HUES64 (cell line): Measurements from ENCODE around the gene KCNMB3. TPM values are rescaled to one million over a fixed set of nuclear protein-coding genes. Genes with fewer than 3 reads are reported as not detected.

Source experiments
- H3K27ac ChIP-seq: 2 replicates; pipeline ENCODE4 v1.7.0; 2013; ENCODE audit warnings: low read depth, low read length, inconsistent platforms
- H3K27me3 ChIP-seq: 2 replicates; pipeline ENCODE4 v1.6.1; 2013; ENCODE audit warnings: mild to moderate bottlenecking, low read length; ENCODE audit not compliant: insufficient read depth
- H3K36me3 ChIP-seq: 2 replicates; pipeline ENCODE4 v1.6.1; 2013; ENCODE audit warnings: mild to moderate bottlenecking, low read length; ENCODE audit not compliant: insufficient read depth
- H3K4me1 ChIP-seq: 2 replicates; pipeline ENCODE4 v1.6.1; 2013; ENCODE audit warnings: mild to moderate bottlenecking, low read length, moderate library complexity; ENCODE audit not compliant: insufficient read depth
- H3K4me3 ChIP-seq: 2 replicates; pipeline ENCODE4 v1.5.1; 2013; ENCODE audit warnings: mild to moderate bottlenecking, low read length, moderate library complexity
- H3K9ac ChIP-seq: 2 replicates; pipeline ENCODE4 v1.6.1; 2013; ENCODE audit warnings: mild to moderate bottlenecking, low read depth, low read length
- H3K9me3 ChIP-seq: 2 replicates; pipeline ENCODE4 v1.6.1; 2013; ENCODE audit warnings: low read depth, low read length; ENCODE audit not compliant: insufficient read depth
- WGBS: fragments of 150-250, 120-280 bp; methylation state at CpG from one replicate; pipeline ENCODE4 v1.1.7; 2013; ENCODE audit warnings: missing lambda C conversion rate; 5-methylcytosine and 5-hydroxymethylcytosine counted together
- polyA plus RNA-seq, 2 experiments: library from polyadenylated mRNA; stranded (reverse); fragments of 50-300 nt; gene quantifications; one replicate each; pipeline ENCODE4 v1.2.3, GENCODE V29; 2013

Gene KCNMB3, protein sequence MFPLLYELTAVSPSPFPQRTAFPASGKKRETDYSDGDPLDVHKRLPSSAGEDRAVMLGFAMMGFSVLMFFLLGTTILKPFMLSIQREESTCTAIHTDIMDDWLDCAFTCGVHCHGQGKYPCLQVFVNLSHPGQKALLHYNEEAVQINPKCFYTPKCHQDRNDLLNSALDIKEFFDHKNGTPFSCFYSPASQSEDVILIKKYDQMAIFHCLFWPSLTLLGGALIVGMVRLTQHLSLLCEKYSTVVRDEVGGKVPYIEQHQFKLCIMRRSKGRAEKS
- 1.2 TPM for polyA plus RNA-seq (2013, experiment 1 of 2)
- 1.3 TPM for polyA plus RNA-seq (2013, experiment 2 of 2)

DNA sequence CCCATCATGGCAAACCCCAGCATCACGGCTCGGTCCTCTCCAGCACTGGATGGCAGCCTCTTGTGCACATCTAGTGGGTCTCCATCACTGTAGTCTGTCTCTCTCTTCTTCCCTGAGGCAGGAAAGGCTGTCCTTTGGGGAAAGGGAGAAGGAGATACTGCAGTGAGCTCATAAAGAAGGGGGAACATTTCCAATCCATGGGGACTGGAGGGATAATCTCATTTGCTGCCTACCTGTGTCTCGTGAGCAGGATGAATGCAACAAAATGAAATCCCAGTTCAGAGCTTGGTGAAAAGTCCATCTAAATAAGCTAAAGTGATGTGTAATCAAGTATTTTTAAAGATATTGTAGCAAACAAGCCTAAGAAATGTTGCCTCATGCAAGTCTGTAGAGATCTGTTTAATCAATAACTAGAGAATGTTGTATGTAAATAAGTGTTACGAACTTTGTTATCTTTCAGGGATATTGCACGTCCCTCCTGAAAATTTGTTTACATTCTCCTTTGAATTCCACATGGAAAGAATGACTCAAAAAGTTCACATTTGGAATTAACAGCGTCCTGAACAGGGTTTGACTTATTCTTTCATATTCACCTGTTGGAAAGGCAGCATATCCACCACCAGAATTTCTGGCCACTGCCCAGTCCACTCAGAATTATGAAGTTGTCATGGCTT, at the start of gene KCNMB3:
TSS of gene KCNMB3 (minus strand) at position 312 of the 674 bp plus-strand sequence. CDS start at position 188, 124 bp downstream.
- WGBS = 92% methylated on average over 6 of the region's 6 CpGs
- Histone ChIP-seq H3K9me3 (no peaks in the 10 kb centered on the region), H3K4me1 (no peaks in the 10 kb centered on the region), H3K27ac (no peak within 1 kb of the TSS), H3K27me3 (no peaks in the 10 kb centered on the region), H3K36me3 (no peaks in the 10 kb centered on the region), H3K9ac (no peak within 1 kb of the TSS), H3K4me3 (no peak within 1 kb of the TSS)

DNA sequence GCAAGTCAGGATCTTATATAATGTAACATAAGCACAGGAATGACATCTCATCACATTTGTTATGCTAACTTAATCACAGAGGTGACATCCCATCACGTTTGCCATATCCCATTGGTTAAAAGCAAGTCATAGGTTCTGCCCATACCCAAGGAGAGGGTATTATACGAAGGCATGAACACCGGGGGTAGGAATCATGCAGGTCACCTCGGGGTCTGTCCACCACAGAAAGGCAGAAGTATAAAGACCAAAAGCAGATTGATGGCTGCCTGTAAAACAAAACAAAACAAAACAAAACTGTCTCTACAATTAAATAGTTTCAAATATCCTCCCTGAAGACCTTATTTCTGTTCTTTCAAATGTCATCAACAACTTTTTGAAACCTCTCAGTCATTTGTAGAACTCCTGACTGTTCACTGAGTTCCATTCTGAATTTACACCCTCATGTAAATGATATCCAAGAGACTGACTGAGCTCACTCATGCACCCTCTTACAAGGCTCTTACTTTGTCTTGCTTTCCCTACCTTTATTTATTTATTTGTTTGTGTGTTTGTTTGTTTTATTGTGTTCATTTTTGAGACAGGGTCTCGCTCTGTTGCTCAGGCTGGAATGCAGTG, 49.2 kb upstream of the KCNMB3 start:
- WGBS = 90% methylated on average over 5 of the region's 5 CpGs

DNA sequence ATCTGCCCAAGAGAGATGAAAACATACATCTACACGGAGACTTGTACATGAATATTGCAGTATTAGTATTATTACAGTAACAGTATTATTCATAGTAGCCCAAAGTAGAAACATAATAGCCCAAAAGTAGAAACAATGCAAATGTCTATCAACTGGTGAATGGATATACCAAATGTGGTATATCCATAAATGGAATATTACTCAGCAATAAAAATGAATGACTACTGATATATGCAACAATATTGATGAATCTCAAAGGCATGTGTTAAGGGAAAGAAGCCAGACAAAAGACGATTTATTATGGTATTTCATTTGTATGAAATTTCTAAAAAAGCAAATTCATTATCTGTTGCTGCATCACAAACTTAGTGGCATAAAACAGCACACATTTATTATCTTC, 48.4 kb upstream of the KCNMB3 start:
- H3K36me3 ChIP-seq = no peaks in the 10 kb centered on the region
- H3K9ac ChIP-seq = no peak overlapping the region
- H3K9me3 ChIP-seq = peaks cover 8% of the 10 kb centered on the region; the same call in 1 of the 2 replicates
- H3K4me1 ChIP-seq = no peaks in the 10 kb centered on the region
- H3K4me3 ChIP-seq = no peak overlapping the region
- no peaks in the 10 kb centered on the region for H3K27me3 ChIP-seq
- WGBS = no CpG with 5 or more reads among the region's 2 CpGs
- H3K27ac ChIP-seq = no peak overlapping the region

More for the DNA sequence above, 49.2 kb upstream of the KCNMB3 start:
- Histone ChIP-seq H3K27me3 (no peaks in the 10 kb centered on the region), H3K9me3 (peaks cover 8% of the 10 kb centered on the region; the same call in 1 of the 2 replicates), H3K4me3 (no peak overlapping the region), H3K36me3 (no peaks in the 10 kb centered on the region), H3K9ac (no peak overlapping the region), H3K27ac (no peak overlapping the region), H3K4me1 (no peaks in the 10 kb centered on the region)

DNA sequence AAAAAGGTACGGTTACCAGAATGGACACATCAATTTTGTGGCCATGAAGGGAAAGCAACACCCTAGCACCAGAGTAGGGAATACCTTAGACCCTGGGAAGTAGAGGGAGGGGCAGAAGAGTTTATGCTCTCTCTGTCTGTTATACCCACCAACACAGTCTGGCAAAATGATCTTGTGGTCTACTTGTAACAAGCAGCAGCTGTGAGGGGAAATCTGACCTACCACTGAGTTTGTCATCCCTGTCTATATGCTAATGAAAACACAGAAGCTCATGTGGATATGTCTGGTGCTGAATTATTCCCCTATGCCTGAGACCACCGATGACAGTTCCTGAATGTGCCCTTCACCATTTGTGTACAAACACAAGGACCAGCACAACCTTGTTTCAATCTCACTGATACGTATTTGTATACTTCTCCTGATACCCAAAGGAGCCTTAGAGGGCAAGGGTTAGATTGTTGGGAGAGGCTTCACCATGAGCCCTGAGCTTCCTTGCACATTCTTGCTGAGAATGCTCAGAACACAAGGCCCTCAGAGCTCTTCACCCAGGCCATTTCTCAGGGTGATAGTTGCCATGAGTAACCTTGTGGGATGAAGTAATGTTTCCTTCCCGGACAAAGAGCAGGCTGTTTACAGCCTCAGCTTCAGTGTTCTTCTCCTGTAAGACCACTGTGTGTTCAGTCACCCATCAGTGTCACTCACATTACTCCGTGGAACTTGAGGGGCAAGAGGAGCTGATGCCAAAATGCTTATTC, 47.2 kb upstream of the KCNMB3 start:
- H3K4me1 ChIP-seq = no peaks in the 10 kb centered on the region
- WGBS = 90% methylated on average over 4 of the region's 5 CpGs
- H3K27ac ChIP-seq = no peak overlapping the region
- no peaks in the 10 kb centered on the region for H3K27me3 ChIP-seq
- H3K9ac ChIP-seq = no peak overlapping the region
- peaks cover 8% of the 10 kb centered on the region; the same call in 1 of the 2 replicates for H3K9me3 ChIP-seq
- H3K4me3 ChIP-seq = no peak overlapping the region
- no peaks in the 10 kb centered on the region for H3K36me3 ChIP-seq

DNA sequence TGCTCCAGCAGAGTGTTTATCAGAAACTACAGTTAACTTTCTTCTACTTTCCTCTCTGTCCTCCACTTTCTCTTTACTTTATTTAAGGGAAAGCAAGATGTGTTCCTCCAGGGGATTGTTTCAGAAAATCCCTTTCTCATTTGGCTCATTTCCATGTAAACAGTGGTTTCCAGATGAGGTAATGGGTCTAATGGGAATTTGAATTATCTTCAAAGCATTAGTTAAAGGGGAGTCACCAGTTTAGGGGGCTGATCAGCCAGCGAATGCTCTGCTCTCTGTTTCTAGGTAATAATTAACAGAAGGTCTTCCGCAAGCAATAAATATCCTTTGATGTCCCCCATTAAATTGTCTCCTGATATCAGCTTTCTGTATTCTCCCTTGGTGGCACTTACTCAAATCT, 41.5 kb upstream of the KCNMB3 start:
- no peak overlapping the region for H3K9ac ChIP-seq
- 93% methylated on average over 2 of the region's 2 CpGs for WGBS
- H3K4me3 ChIP-seq = no peak overlapping the region
- no peaks in the 10 kb centered on the region for H3K27me3 ChIP-seq
- H3K36me3 ChIP-seq = no peaks in the 10 kb centered on the region
- H3K27ac ChIP-seq = no peak overlapping the region
- no peaks in the 10 kb centered on the region for H3K9me3 ChIP-seq
- H3K4me1 ChIP-seq = no peaks in the 10 kb centered on the region

DNA sequence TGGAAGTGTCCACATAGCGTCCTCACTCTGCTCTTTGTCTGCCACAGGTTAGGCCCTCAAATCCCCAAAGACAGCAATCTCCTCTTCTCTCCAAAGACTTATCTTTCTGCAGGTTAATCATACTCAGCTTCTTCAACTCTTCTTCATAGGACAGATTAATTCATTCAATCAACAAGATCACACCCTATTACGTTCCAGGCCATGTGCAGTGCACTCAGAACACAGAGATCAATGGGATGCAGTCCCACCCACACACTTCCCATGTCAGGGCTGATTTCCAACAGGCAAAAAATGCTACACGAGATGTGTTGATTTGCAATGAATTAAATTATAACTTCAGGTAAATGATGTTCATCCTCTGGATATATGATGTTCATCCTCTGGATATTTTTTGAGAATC, 38.4 kb upstream of the KCNMB3 start:
- Histone ChIP-seq H3K4me3 (no peak overlapping the region), H3K4me1 (no peaks in the 10 kb centered on the region), H3K27me3 (no peaks in the 10 kb centered on the region), H3K9ac (no peak overlapping the region), H3K36me3 (no peaks in the 10 kb centered on the region), H3K27ac (no peak overlapping the region), H3K9me3 (no peaks in the 10 kb centered on the region)
- WGBS = 77% methylated on average over 3 of the region's 3 CpGs

DNA sequence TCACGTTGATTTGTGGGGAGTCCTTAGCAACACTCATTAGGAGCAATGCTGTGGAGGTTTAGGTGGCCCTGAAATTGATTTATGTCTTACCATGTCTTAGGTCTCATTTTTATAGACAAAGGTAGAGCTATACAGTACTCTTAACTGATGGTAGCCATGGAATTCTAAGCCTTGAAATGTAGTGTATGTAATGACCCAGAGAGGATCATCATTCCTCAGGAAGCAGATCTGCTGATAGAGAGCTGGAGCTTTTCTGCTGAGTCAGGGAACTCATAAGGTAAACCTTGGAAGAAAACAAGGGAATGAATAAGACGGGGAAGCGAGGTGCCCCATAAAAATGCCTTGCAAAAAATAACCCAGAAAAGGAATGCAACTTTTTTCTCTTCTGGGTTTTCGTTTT, 37.9 kb upstream of the KCNMB3 start:
- no peaks in the 10 kb centered on the region for H3K9me3 ChIP-seq
- H3K27me3 ChIP-seq = no peaks in the 10 kb centered on the region
- H3K4me1 ChIP-seq = no peaks in the 10 kb centered on the region
- H3K36me3 ChIP-seq = no peaks in the 10 kb centered on the region
- H3K4me3 ChIP-seq = no peak overlapping the region
- 83% methylated on average over 4 of the region's 4 CpGs for WGBS
- H3K9ac ChIP-seq = no peak overlapping the region
- H3K27ac ChIP-seq = no peak overlapping the region

DNA sequence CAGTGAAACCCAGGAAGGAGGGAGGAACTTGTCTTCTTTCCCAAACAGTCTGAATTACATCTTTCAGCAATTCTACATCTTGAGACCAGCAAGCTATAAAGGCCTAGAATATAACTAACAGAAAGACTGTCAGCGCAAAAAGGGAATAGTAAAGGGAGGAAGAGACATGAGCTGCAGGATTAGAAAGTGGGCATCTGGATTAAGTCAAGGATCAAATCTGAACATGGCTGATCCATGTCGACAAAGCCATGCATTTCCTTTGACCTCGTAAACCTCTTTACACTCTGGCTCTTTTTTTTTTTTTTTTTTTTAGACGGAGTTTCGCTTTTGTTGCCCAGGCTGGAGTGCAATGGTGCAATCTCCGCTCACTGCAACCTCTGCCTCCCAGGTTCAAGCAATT, 35.4 kb upstream of the KCNMB3 start:
- H3K4me1 ChIP-seq = no peaks in the 10 kb centered on the region
- no peak overlapping the region for H3K4me3 ChIP-seq
- no peaks in the 10 kb centered on the region for H3K9me3 ChIP-seq
- no peaks in the 10 kb centered on the region for H3K27me3 ChIP-seq
- H3K9ac ChIP-seq = no peak overlapping the region
- WGBS = 94% methylated on average over 6 of the region's 6 CpGs
- no peaks in the 10 kb centered on the region for H3K36me3 ChIP-seq
- H3K27ac ChIP-seq = no peak overlapping the region

DNA sequence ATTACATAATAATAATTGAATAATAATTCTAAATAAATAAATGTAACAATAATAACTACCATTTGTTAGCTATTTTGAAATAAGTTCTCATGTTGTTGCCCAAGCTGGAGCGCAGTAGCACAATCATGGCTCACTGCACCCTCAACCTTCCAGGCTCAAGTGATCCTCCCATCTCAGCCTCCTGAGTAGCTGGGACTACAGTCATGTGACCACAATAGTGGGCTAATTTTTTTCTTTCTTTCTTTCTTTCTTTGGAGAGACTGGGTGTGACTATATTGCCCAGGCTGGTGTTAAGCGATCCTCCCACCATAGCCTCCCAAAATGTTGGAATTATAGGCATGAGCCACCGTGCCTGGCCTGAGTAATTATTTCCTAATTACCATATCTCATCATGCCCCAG, 30.9 kb upstream of the KCNMB3 start:
- no peaks in the 10 kb centered on the region for H3K36me3 ChIP-seq
- no peaks in the 10 kb centered on the region for H3K27me3 ChIP-seq
- H3K9me3 ChIP-seq = no peaks in the 10 kb centered on the region
- no peak overlapping the region for H3K27ac ChIP-seq
- 91% methylated on average over 2 of the region's 3 CpGs for WGBS
- peaks cover 6% of the 10 kb centered on the region; the same call in 1 of the 2 replicates for H3K4me1 ChIP-seq
- H3K9ac ChIP-seq = no peak overlapping the region
- H3K4me3 ChIP-seq = no peak overlapping the region

DNA sequence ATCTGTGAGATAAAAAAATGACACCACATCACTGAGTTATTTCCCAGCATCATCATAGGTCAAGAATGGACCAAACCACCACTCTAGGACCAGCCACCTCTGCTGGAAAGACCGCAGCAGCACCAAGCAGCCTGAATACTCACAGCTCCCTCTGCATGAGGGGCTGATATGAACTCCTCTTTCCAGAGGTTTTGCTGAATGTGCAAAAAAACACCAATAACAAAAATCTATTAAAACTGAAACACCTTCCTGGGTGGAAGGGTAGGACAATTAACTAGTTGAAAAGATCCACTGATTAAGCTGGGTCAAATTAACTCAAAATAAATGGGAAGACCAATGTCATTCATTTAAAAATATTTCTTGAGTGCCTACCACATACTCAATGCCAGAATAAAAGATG, 28.9 kb upstream of the KCNMB3 start:
- peaks cover 6% of the 10 kb centered on the region; the same call in 1 of the 2 replicates for H3K4me1 ChIP-seq
- no peak overlapping the region for H3K27ac ChIP-seq
- no peaks in the 10 kb centered on the region for H3K36me3 ChIP-seq
- no peaks in the 10 kb centered on the region for H3K27me3 ChIP-seq
- WGBS = 95% methylated on average over 1 of the region's 1 CpG
- no peak overlapping the region for H3K9ac ChIP-seq
- H3K9me3 ChIP-seq = no peaks in the 10 kb centered on the region
- no peak overlapping the region for H3K4me3 ChIP-seq
